ENCODE measurements around the gene MYCN.

The MYCN gene

DNA sequence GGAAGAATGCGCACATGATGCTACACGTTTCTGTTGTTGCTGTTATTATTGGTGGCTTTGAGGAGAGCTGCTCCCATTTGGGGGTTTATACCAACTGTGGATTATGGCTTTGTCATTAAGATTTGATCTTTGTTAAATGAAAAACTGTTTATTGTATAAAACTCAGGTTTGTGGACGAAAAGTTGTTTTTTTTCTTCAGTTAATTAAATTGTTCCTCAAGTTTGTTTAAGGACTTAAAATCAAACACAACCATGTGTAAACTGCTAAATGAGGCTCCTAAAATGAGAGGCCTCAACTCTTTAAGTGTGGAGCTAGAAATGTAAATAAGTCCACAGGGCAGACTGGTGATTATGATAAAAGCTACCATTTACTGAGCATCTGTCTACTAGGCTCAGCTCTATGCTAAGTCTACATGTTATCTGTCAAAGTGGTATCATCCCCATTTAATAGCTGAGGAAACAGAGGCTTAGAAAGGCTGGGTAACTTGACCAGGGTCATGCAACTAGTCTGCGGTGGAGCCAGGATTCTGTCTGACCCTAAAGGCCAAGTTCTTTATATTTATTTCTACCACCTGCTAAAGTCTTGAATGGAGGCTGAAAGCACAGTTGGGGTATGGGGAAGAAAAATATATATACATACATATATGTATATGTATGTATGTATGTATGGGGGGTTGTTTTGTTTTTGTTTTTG lies 4.1 kb downstream of the MYCN start:
- no peak for TF ChIP-seq CTCF (IDR thresholded peaks at IDR 0.05; ENCODE audit: control insufficient read depth, insufficient read depth, low read depth, low read length, missing control alignments)
- DNase-seq (ENCODE audit: low read depth): no peak
- H3K4me3 ChIP-seq (ENCODE audit: control insufficient read depth, low read depth, low read length): no peak overlapping the region

DNA sequence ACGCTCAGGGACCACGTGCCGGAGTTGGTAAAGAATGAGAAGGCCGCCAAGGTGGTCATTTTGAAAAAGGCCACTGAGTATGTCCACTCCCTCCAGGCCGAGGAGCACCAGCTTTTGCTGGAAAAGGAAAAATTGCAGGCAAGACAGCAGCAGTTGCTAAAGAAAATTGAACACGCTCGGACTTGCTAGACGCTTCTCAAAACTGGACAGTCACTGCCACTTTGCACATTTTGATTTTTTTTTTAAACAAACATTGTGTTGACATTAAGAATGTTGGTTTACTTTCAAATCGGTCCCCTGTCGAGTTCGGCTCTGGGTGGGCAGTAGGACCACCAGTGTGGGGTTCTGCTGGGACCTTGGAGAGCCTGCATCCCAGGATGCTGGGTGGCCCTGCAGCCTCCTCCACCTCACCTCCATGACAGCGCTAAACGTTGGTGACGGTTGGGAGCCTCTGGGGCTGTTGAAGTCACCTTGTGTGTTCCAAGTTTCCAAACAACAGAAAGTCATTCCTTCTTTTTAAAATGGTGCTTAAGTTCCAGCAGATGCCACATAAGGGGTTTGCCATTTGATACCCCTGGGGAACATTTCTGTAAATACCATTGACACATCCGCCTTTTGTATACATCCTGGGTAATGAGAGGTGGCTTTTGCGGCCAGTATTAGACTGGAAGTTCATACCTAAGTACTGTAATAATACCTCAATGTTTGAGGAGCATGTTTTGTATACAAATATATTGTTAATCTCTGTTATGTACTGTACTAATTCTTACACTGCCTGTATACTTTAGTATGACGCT lies 5.8 kb downstream of the MYCN start:
- no peak for TF ChIP-seq CTCF (IDR thresholded peaks at IDR 0.05; ENCODE audit: control insufficient read depth, insufficient read depth, low read depth, low read length, missing control alignments)
- no peak for DNase-seq (ENCODE audit: low read depth)
- H3K4me3 ChIP-seq (ENCODE audit: control insufficient read depth, low read depth, low read length): no peak overlapping the region

DNA sequence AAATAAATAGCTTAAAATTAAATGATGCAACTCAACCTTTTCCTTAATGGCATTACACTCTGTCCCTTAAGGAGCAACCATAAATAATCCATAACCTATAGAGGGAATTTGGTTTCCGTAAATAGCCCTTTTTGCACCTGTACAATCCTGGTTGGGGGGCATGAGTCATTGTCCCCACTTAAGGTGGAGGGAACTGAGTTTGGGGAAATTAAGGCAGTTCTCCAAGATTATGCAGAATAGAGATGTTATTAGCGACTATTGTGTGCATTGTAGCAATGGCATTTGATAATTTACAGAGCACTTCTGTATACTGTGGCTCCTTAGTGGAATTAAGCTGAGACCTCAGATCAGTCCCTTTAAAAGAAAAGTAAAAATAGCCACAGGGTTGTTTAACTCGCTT lies 6.6 kb downstream of the MYCN start:
- no peak for TF ChIP-seq CTCF (IDR thresholded peaks at IDR 0.05; ENCODE audit: control insufficient read depth, insufficient read depth, low read depth, low read length, missing control alignments)
- no peak overlapping the region for H3K4me3 ChIP-seq (ENCODE audit: control insufficient read depth, low read depth, low read length)
- no peak for DNase-seq (ENCODE audit: low read depth)

DNA sequence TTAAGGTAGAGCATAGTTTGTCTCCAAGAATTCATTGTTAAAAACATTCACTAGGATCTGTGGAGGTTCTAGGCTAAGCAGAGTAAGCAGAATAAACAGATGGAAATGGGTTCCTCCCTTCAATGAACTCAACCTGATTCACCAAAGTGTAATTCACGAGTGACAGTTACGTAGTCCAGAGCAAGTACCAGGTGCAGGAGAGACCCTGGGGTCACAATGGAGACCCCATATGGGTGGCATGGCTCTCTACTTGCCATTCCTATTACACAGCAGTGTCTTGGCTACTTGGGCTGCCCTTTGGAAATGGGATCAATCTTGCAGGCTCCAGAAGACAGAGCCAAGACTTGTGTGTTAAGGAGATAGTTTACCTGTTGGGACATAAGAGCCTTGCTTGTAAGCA lies 7.1 kb downstream of the MYCN start:
- no peak for DNase-seq (ENCODE audit: low read depth)
- TF ChIP-seq CTCF (IDR thresholded peaks at IDR 0.05; ENCODE audit: control insufficient read depth, insufficient read depth, low read depth, low read length, missing control alignments): no peak
- no peak overlapping the region for H3K4me3 ChIP-seq (ENCODE audit: control insufficient read depth, low read depth, low read length)

GRCh38 chr2:15948704-15948957 lies 8.3 kb downstream of the MYCN start:
- no peak for TF ChIP-seq CTCF (IDR thresholded peaks at IDR 0.05; ENCODE audit: control insufficient read depth, insufficient read depth, low read depth, low read length, missing control alignments)
- H3K4me3 ChIP-seq (ENCODE audit: control insufficient read depth, low read depth, low read length): no peak overlapping the region
- DNase-seq (ENCODE audit: low read depth): no peak

- TF ChIP-seq CTCF (IDR thresholded peaks at IDR 0.05; ENCODE audit: control insufficient read depth, insufficient read depth, low read depth, low read length, missing control alignments): no peak
- DNase-seq (ENCODE audit: low read depth): no peak
- no peak overlapping the region for H3K4me3 ChIP-seq (ENCODE audit: control insufficient read depth, low read depth, low read length)
Measured at GRCh38 chr2:15949126-15949525, 8.8 kb downstream of the MYCN start.
